SK-N-SH treated with all-trans-retinoic acid at 6 μM for 48 hours (cell line): ENCODE measurements around the gene CYP46A1.

Experiments used
- ATAC-seq: fragments of 200-7000 bp; cut with Tn5 transposase; 3 replicates; pipeline ENCODE4 v1.9.1; 2020; ENCODE audit warnings: mild to moderate bottlenecking, moderate library complexity
- ARNTL ChIP-seq: fragments of 450-650 bp; formaldehyde crosslinking; IDR thresholded peaks from 2 replicates; pipeline ENCODE4 v1.5.0; 2020; ENCODE audit warnings: low read depth, mild to moderate bottlenecking, moderate library complexity, borderline replicate concordance
- BACH2 ChIP-seq: fragments of 250-450 bp; sonication (Bioruptor Pico); IDR thresholded peaks from 2 replicates; pipeline ENCODE4 v1.9.0; 2021; ENCODE audit warnings: mild to moderate bottlenecking, borderline replicate concordance
- CREB5 ChIP-seq: fragments of 250-450 bp; sonication (Bioruptor Pico); IDR thresholded peaks from 2 replicates; pipeline ENCODE4 v1.5.1; 2020; ENCODE audit warnings: low read depth, mild to moderate bottlenecking, moderate library complexity
- CSDC2 ChIP-seq: fragments of 250-450 bp; sonication (Bioruptor Pico); IDR thresholded peaks from 2 replicates; pipeline ENCODE4 v1.5.0; 2020; ENCODE audit warnings: mild to moderate bottlenecking, moderate library complexity
- CSRNP3 ChIP-seq: fragments of 250-450 bp; sonication (Bioruptor Pico); IDR thresholded peaks from 2 replicates; pipeline ENCODE4 v1.5.1; 2021; ENCODE audit warnings: mild to moderate bottlenecking, moderate library complexity
- ESRRG ChIP-seq: fragments of 250-450 bp; sonication (Bioruptor Pico); IDR thresholded peaks from 2 replicates; pipeline ENCODE4 v1.6.1; 2021; ENCODE audit warnings: mild to moderate bottlenecking
- GLIS3 ChIP-seq: fragments of 250-450 bp; sonication (Bioruptor Pico); IDR thresholded peaks from 2 replicates; pipeline ENCODE4 v1.5.0; 2020; ENCODE audit warnings: mild to moderate bottlenecking, moderate library complexity
- ISL1 ChIP-seq: fragments of 250-450 bp; sonication (Bioruptor Pico); IDR thresholded peaks from 2 replicates; pipeline ENCODE4 v2.1.2; 2022; ENCODE audit warnings: mild to moderate bottlenecking, moderate library complexity
- PATZ1 ChIP-seq: fragments of 250-450 bp; sonication (Bioruptor Pico); IDR thresholded peaks from 2 replicates; pipeline ENCODE4 v1.8.0; 2020; ENCODE audit warnings: mild to moderate bottlenecking, moderate library complexity, borderline replicate concordance
- POU6F1 ChIP-seq: fragments of 250-450 bp; sonication (Bioruptor Pico); IDR thresholded peaks from 2 replicates; pipeline ENCODE4 v1.8.0; 2021; ENCODE audit warnings: low read depth, mild to moderate bottlenecking, moderate library complexity, borderline replicate concordance
- PPARA ChIP-seq: fragments of 250-450 bp; sonication (Bioruptor Pico); IDR thresholded peaks from 2 replicates; pipeline ENCODE4 v1.5.0; 2020; ENCODE audit warnings: mild to moderate bottlenecking, borderline replicate concordance
- RARB ChIP-seq: fragments of 250-450 bp; sonication (Bioruptor Pico); IDR thresholded peaks from 2 replicates; pipeline ENCODE4 v1.8.0; 2021; ENCODE audit warnings: mild to moderate bottlenecking, moderate library complexity
- SNAI2 ChIP-seq: fragments of 250-450 bp; sonication (Bioruptor Pico); IDR thresholded peaks from 2 replicates; pipeline ENCODE4 v1.5.0; 2020; ENCODE audit warnings: mild to moderate bottlenecking, moderate library complexity
- TCF4 ChIP-seq: fragments of 250-450 bp; sonication (Bioruptor Pico); IDR thresholded peaks from 2 replicates; pipeline ENCODE4 v1.8.0; 2021; ENCODE audit warnings: mild to moderate bottlenecking, moderate library complexity, borderline replicate concordance
- TOX ChIP-seq: fragments of 250-450 bp; sonication (Bioruptor Pico); IDR thresholded peaks from 2 replicates; pipeline ENCODE4 v1.8.0; 2021; ENCODE audit warnings: mild to moderate bottlenecking, moderate library complexity, borderline replicate concordance
- TSHZ2 ChIP-seq: fragments of 250-450 bp; sonication (Bioruptor Pico); IDR thresholded peaks from 2 replicates; pipeline ENCODE4 v1.5.0; 2020; ENCODE audit warnings: mild to moderate bottlenecking, moderate library complexity
- ZC3H10 ChIP-seq: fragments of 250-450 bp; sonication (Bioruptor Pico); IDR thresholded peaks from 2 replicates; pipeline ENCODE4 v1.5.1; 2021; ENCODE audit warnings: mild to moderate bottlenecking, moderate library complexity
- ZFP3 ChIP-seq: fragments of 250-450 bp; sonication (Bioruptor Pico); IDR thresholded peaks from 2 replicates; pipeline ENCODE4 v1.5.0; 2020; ENCODE audit warnings: mild to moderate bottlenecking, moderate library complexity
- ZFP30 ChIP-seq: fragments of 450-650 bp; formaldehyde crosslinking; IDR thresholded peaks from 2 replicates; pipeline ENCODE4 v1.5.0; 2022; ENCODE audit warnings: mild to moderate bottlenecking, moderate library complexity
- ZNF565 ChIP-seq: fragments of 450-650 bp; formaldehyde crosslinking; conservative IDR thresholded peaks from 2 replicates; pipeline ENCODE4 v1.5.0; 2020; ENCODE audit warnings: low read depth, mild to moderate bottlenecking, moderate library complexity
- ZNF8 ChIP-seq: fragments of 450-650 bp; formaldehyde crosslinking; IDR thresholded peaks from 2 replicates; pipeline ENCODE4 v1.5.0; 2020; ENCODE audit warnings: mild to moderate bottlenecking, moderate library complexity

Gene CYP46A1

GRCh38 chr14:99747582-99748330 lies 63.7 kb downstream of the CYP46A1 start:
- no peak for TF ChIP-seq CSDC2 (CRISPR knock-in tag)
- TF ChIP-seq ISL1 (CRISPR knock-in tag) = no peak
- TF ChIP-seq BACH2 = no peak
- no peak for ATAC-seq

GRCh38 chr14:99748529-99748928 lies 64.4 kb downstream of the CYP46A1 start:
- TF ChIP-seq TCF4 (CRISPR knock-in tag) = no peak
- no peak for TF ChIP-seq CSDC2 (CRISPR knock-in tag)
- TF ChIP-seq BACH2 = no peak
- TF ChIP-seq TSHZ2 (CRISPR knock-in tag) = no peak
- no peak for TF ChIP-seq RARB (CRISPR knock-in tag)
- TF ChIP-seq ZFP30 (CRISPR knock-in tag) = no peak
- TF ChIP-seq ZNF565 (CRISPR knock-in tag) = no peak
- TF ChIP-seq ISL1 (CRISPR knock-in tag) = no peak
- TF ChIP-seq CREB5 = no peak
- TF ChIP-seq CSRNP3 (CRISPR knock-in tag) = no peak
- ATAC-seq = no peak

- TF ChIP-seq TSHZ2 (CRISPR knock-in tag) (no peak), ZNF8 (CRISPR knock-in tag) (no peak), PATZ1 (CRISPR knock-in tag) (no peak), GLIS3 (CRISPR knock-in tag) (no peak), RARB (CRISPR knock-in tag) (no peak), ZC3H10 (no peak), ZFP3 (CRISPR knock-in tag) (no peak), ARNTL (CRISPR knock-in tag) (no peak), CSDC2 (CRISPR knock-in tag) (no peak), SNAI2 (CRISPR knock-in tag) (no peak), POU6F1 (CRISPR knock-in tag) (no peak), ISL1 (CRISPR knock-in tag) (no peak), TCF4 (CRISPR knock-in tag) (no peak), CREB5 (no peak), PPARA (CRISPR knock-in tag) (no peak), TOX (CRISPR knock-in tag) (no peak), CSRNP3 (CRISPR knock-in tag) (no peak), ZFP30 (CRISPR knock-in tag) (no peak), ESRRG (CRISPR knock-in tag) (no peak)
- ATAC-seq = peak; percentile 12; the same call in 1 of the 3 replicates
These were observed 65.0 kb downstream of the CYP46A1 start for GRCh38 chr14:99749142-99749541.
